H1 (cell line): Measurements from ENCODE around the gene IFT122. TPM values are rescaled to one million over a fixed set of nuclear protein-coding genes. Genes with fewer than 3 reads are reported as not detected.

Experiments
- CTCF ChIA-PET: fragments of 300-600 bp; sonication (Branson Sonifier 250); formaldehyde crosslinking; loops from one replicate; lab custom pipeline; 2021; ENCODE audit not compliant: partially characterized antibody; lab: Charles Lee
- POLR2A ChIA-PET: fragments of 300-600 bp; sonication (Branson Sonifier 250); formaldehyde crosslinking; loops from one replicate; lab custom pipeline; 2021; ENCODE audit warnings: inconsistent platforms; ENCODE audit not compliant: partially characterized antibody; lab: Charles Lee
- DNase-seq, 2 experiments: peaks; one replicate each; pipeline versions ENCODE4 v3.0.0 to v3.0.0-alpha.2; 2010 to 2022; ENCODE audit warnings: low spot score in 2 of 2, low read depth in 1 of 2, mixed read lengths in 1 of 2
- FAIRE-seq: peaks from 2 replicates; lab custom pipeline; 2011; peaks lifted over from hg19 to GRCh38; lab: Jason Lieb, UNC
- H2AFZ ChIP-seq: 2 replicates; pipeline ENCODE4 v1.8.1; 2012; ENCODE audit warnings: low read length, inconsistent platforms
- H2AK5ac ChIP-seq: 2 replicates; pipeline ENCODE4 v1.6.1; 2013; ENCODE audit warnings: low read depth, low read length
- H2BK120ac ChIP-seq: replicated peaks from 2 replicates; pipeline ENCODE3; 2013; ENCODE audit warnings: low read depth, low read length, inconsistent platforms
- H2BK12ac ChIP-seq: 2 replicates; pipeline ENCODE4 v1.6.1; 2013; ENCODE audit warnings: low read depth, low read length
- H2BK15ac ChIP-seq: 2 replicates; pipeline ENCODE4 v1.6.1; 2013; ENCODE audit warnings: low read length
- H2BK20ac ChIP-seq: 2 replicates; pipeline ENCODE4 v1.6.1; 2013; ENCODE audit warnings: low read length
- H2BK5ac ChIP-seq: 2 replicates; pipeline ENCODE4 v1.6.1; 2013; ENCODE audit warnings: low read depth, low read length
- H3K14ac ChIP-seq: 2 replicates; pipeline ENCODE4 v1.6.1; 2013; ENCODE audit warnings: inconsistent platforms; ENCODE audit not compliant: insufficient read length
- H3K18ac ChIP-seq: 2 replicates; pipeline ENCODE4 v1.6.1; 2013; ENCODE audit warnings: low read length; ENCODE audit errors: extremely low read depth
- H3K23ac ChIP-seq: 2 replicates; pipeline ENCODE4 v1.6.1; 2013; ENCODE audit warnings: inconsistent platforms; ENCODE audit not compliant: insufficient read length
- H3K23me2 ChIP-seq: 2 replicates; pipeline ENCODE4 v1.6.1; 2013; ENCODE audit warnings: low read depth, low read length
- H3K27ac ChIP-seq: 2 replicates; pipeline ENCODE4 v1.6.1; 2011; ENCODE audit warnings: low read depth, low read length, inconsistent platforms
- H3K27me3 ChIP-seq, 4 experiments: replicated peaks in 1 of 4; 1 replicate in 1 of 4; 2 replicates in 3 of 4; pipeline versions ENCODE4 v1.6.1 to v1.8.1; 2011 to 2013; ENCODE audit warnings: low read length in 3 of 4, mild to moderate bottlenecking in 3 of 4, inconsistent platforms in 2 of 4, mixed read lengths in 2 of 4, moderate library complexity in 1 of 4; ENCODE audit not compliant: control insufficient read depth in 3 of 4, insufficient read depth in 3 of 4; ENCODE audit errors: extremely low read depth in 1 of 4
- H3K36me3 ChIP-seq, 4 experiments: 2 replicates each; pipeline versions ENCODE4 v1.6.1 to v1.8.1; 2011 to 2013; ENCODE audit warnings: mild to moderate bottlenecking in 4 of 4, low read length in 3 of 4, moderate library complexity in 2 of 4, control low read depth in 1 of 4, inconsistent platforms in 1 of 4; ENCODE audit not compliant: insufficient read depth in 4 of 4, control insufficient read depth in 2 of 4
- H3K4ac ChIP-seq: replicated peaks from 2 replicates; pipeline ENCODE3; 2013; ENCODE audit warnings: low read length, low read depth, mixed read lengths, inconsistent platforms; ENCODE audit not compliant: insufficient read length
- H3K4me1 ChIP-seq, 4 experiments: replicated peaks in 1 of 4; 1 replicate in 1 of 4; 2 replicates in 3 of 4; pipeline versions ENCODE4 v1.6.1 to v1.8.1; 2011 to 2013; ENCODE audit warnings: low read length in 3 of 4, inconsistent platforms in 2 of 4, mixed read lengths in 1 of 4; ENCODE audit not compliant: insufficient read depth in 4 of 4, control insufficient read depth in 3 of 4
- H3K4me2 ChIP-seq, 2 experiments: 2 replicates each; pipeline versions ENCODE4 v1.6.1 to v1.8.1; 2011 to 2013; ENCODE audit warnings: low read depth in 2 of 2, low read length in 2 of 2, control low read depth in 1 of 2, inconsistent platforms in 1 of 2, mild to moderate bottlenecking in 1 of 2; ENCODE audit not compliant: insufficient read depth in 1 of 2
- H3K4me3 ChIP-seq, 4 experiments: fragments of 200-600, 300-600 bp in 1 of 4; sonication (generic), shearing (Covaris generic), sonication (Bioruptor Twin) in 1 of 4; 2 replicates each; pipeline versions ENCODE4 v1.5.1 to v1.8.1; 2011 to 2016; ENCODE audit warnings: low read length in 4 of 4, low read depth in 3 of 4, control low read depth in 2 of 4, inconsistent platforms in 2 of 4, mild to moderate bottlenecking in 2 of 4, mixed read lengths in 1 of 4, moderate library complexity in 1 of 4; ENCODE audit not compliant: insufficient read depth in 2 of 4; ENCODE audit errors: extremely low read depth in 1 of 4
- H3K56ac ChIP-seq: replicated peaks from 2 replicates; pipeline ENCODE3; 2013; ENCODE audit warnings: low read depth, mild to moderate bottlenecking, mixed read lengths, low read length, inconsistent platforms; ENCODE audit not compliant: insufficient read length
- H3K79me1 ChIP-seq: 2 replicates; pipeline ENCODE4 v1.6.1; 2013; ENCODE audit warnings: low read depth, low read length, control low read depth
- H3K79me2 ChIP-seq, 2 experiments: 2 replicates each; pipeline versions ENCODE4 v1.6.1 to v1.8.1; 2012 to 2013; ENCODE audit warnings: low read length in 2 of 2, mild to moderate bottlenecking in 2 of 2, inconsistent platforms in 1 of 2; ENCODE audit not compliant: insufficient read depth in 2 of 2, control insufficient read depth in 1 of 2
- H3K9ac ChIP-seq, 4 experiments: replicated peaks in 1 of 4; 1 replicate in 1 of 4; 2 replicates in 3 of 4; pipeline versions ENCODE4 v1.6.1 to v1.8.1; 2011 to 2013; ENCODE audit warnings: low read depth in 3 of 4, low read length in 3 of 4, control low read depth in 2 of 4, mild to moderate bottlenecking in 2 of 4, moderate library complexity in 2 of 4, inconsistent platforms in 1 of 4; ENCODE audit errors: extremely low read depth in 1 of 4
- H3K9me3 ChIP-seq, 2 experiments: 2 replicates each; pipeline versions ENCODE4 v1.6.1 to v1.8.1; 2012 to 2013; ENCODE audit warnings: mild to moderate bottlenecking in 2 of 2, moderate library complexity in 2 of 2, control low read depth in 1 of 2, inconsistent platforms in 1 of 2, low read depth in 1 of 2, low read length in 1 of 2, mixed read lengths in 1 of 2; ENCODE audit not compliant: insufficient read depth in 2 of 2
- H4K20me1 ChIP-seq, 2 experiments: replicated peaks in 1 of 2; 2 replicates each; pipeline versions ENCODE3 to v1.8.1; 2011 to 2013; ENCODE audit warnings: inconsistent platforms in 2 of 2, low read length in 2 of 2, mild to moderate bottlenecking in 1 of 2; ENCODE audit not compliant: insufficient read depth in 2 of 2, control insufficient read depth in 1 of 2
- H4K5ac ChIP-seq: 2 replicates; pipeline ENCODE4 v1.6.1; 2013; ENCODE audit warnings: low read length, low read depth, mixed read lengths, inconsistent platforms; ENCODE audit not compliant: insufficient read length
- H4K8ac ChIP-seq: 2 replicates; pipeline ENCODE4 v1.8.0; 2013; ENCODE audit warnings: mild to moderate bottlenecking, moderate library complexity, low read length, inconsistent platforms; ENCODE audit not compliant: insufficient read depth; ENCODE audit errors: extremely low read depth
- H4K91ac ChIP-seq: replicated peaks from 2 replicates; pipeline ENCODE3; 2013; ENCODE audit warnings: low read length, mixed read lengths, inconsistent platforms; ENCODE audit not compliant: insufficient read length
- KDM1A ChIP-seq: fragments of 200-600, 300-600 bp; sonication (generic); IDR thresholded peaks from 2 replicates; pipeline ENCODE4 v1.7.1; 2016; ENCODE audit warnings: mild to moderate bottlenecking, low read length, borderline replicate concordance
- NANOG ChIP-seq: IDR thresholded peaks from 2 replicates; pipeline ENCODE4 v1.6.1; 2011; ENCODE audit warnings: low read length, low read depth, mild to moderate bottlenecking, inconsistent platforms; ENCODE audit not compliant: insufficient read depth, poor library complexity, severe bottlenecking
- NRF1 ChIP-seq: IDR thresholded peaks from 2 replicates; pipeline ENCODE4 v1.6.1; 2011; ENCODE audit warnings: mild to moderate bottlenecking, low read depth, low read length, improper control_type of control experiment
- RXRA ChIP-seq: IDR thresholded peaks from 2 replicates; pipeline ENCODE4 v1.6.1; 2011; ENCODE audit warnings: low read depth, mild to moderate bottlenecking, low read length, moderate library complexity; ENCODE audit not compliant: insufficient read depth
- TBP ChIP-seq: IDR thresholded peaks from 2 replicates; pipeline ENCODE4 v1.6.1; 2011; ENCODE audit warnings: low read depth, low read length, improper control_type of control experiment
- YY1 ChIP-seq: IDR thresholded peaks from 2 replicates; pipeline ENCODE4 v1.6.1; 2011; ENCODE audit warnings: low read depth, mild to moderate bottlenecking, low read length
- WGBS, 2 experiments: shearing (Covaris generic) in 1 of 2; methylation state at CpG; one replicate each; pipeline versions ENCODE4 v1.1.6 to v1.1.7; 2013 to 2015; ENCODE audit warnings: low lambda C conversion rate in 2 of 2, mixed read lengths in 2 of 2, inconsistent platforms in 1 of 2, low coverage in 1 of 2, missing lambda C conversion rate in 1 of 2; ENCODE audit not compliant: insufficient replicate concordance in 2 of 2, insufficient coverage in 1 of 2, insufficient read length in 1 of 2; ENCODE audit errors: extremely low coverage in 1 of 2, missing lambda C conversion rate in 1 of 2; 5-methylcytosine and 5-hydroxymethylcytosine counted together
- polyA plus RNA-seq, 7 experiments: library from polyadenylated mRNA; depleted of rRNA in 3 of 7; stranded (reverse) in 5 of 7; unstranded in 2 of 7; fragments of >200 nt in 5 of 7; fragments of 200-250 nt in 2 of 7; gene quantifications; 1 replicate in 5 of 7; 2 replicates in 1 of 7; 4 replicates in 1 of 7; pipeline versions ENCODE4 v1.2.1 to v1.2.3, GENCODE V29; 2011 to 2013; ENCODE audit warnings: missing spikeins in 2 of 7, mixed read lengths in 2 of 7
- total RNA-seq: library from RNA; stranded (reverse); fragmentation: NEBNext Ultra II Directional; extraction: Animal tissue kit (Norgen Biotek cat#: 25700); gene quantifications from 2 replicates; pipeline ENCODE4 v1.2.1, GENCODE V29; 2021

The IFT122 gene
- total and polyA plus RNA-seq, 2 of the 8 experiments (the other 6 are each of a cell fraction or from before 2014, with no cell fraction given): 23.7 to 25.1 TPM

- Histone ChIP-seq H3K9ac (no peak overlapping the region), H3K56ac (no peak overlapping the region), H2BK15ac (peak overlapping the region; percentile 29; the same call in 1 of the 2 replicates), H4K5ac (no peak overlapping the region), H2BK120ac (no peak overlapping the region), H3K79me1 (no peaks in the 10 kb centered on the region), H4K91ac (no peak overlapping the region), H3K79me2 (no peaks in the 10 kb centered on the region), H2AK5ac (no peak overlapping the region), H2AFZ (no peak overlapping the region), H3K18ac (no peak overlapping the region), H3K27ac (no peak overlapping the region), H4K20me1 (peaks cover 0 to 1% of the 10 kb centered on the region in 2 experiments), H2BK5ac (no peak overlapping the region), H2BK20ac (no peak overlapping the region), H3K4me2 (no peak overlapping the region), H3K4me3 (no peak overlapping the region), H3K23ac (no peak overlapping the region), H3K4ac (no peak overlapping the region), H3K23me2 (no peaks in the 10 kb centered on the region), H3K4me1 (peaks cover 0 to 12% (median 6%) of the 10 kb centered on the region in 4 experiments; a peak in 4 of 7 replicates), H3K27me3 (no peaks in the 10 kb centered on the region; a peak in 1 of 7 replicates), H3K14ac (no peak overlapping the region), H2BK12ac (no peak overlapping the region), H4K8ac (no peak overlapping the region; the same call in 1 of the 2 replicates), H3K36me3 (no peaks in the 10 kb centered on the region; a peak in 1 of 8 replicates), H3K9me3 (no peaks in the 10 kb centered on the region)
- 95% methylated on average over 20 of the region's 20 CpGs; no CpG with 5 or more reads in 1 of the 2 experiments for WGBS, 2 experiments
- no peak for TF ChIP-seq RXRA
- TF ChIP-seq NANOG: no peak
- no peak for TF ChIP-seq TBP
- no peak for TF ChIP-seq KDM1A
- TF ChIP-seq YY1: no peak
- no peak for TF ChIP-seq NRF1
- ChIA-PET POLR2A (interaction anchor here (0.6 kb wide), 1 partner anchor 361 kb away, joined by 5 read pairs; no protein-coding TSS in a partner anchor), CTCF (interaction anchor here (0.7 to 11.3 kb wide), 3 partner anchors 9 to 70 kb away, joined by 3 to 93 read pairs (median 4); no protein-coding TSS in a partner anchor)
- DNase-seq (no peak), FAIRE-seq (no peak)
Measured at GRCh38 chr3:129559565-129560079, 119.6 kb downstream of the IFT122 start.
